ENCODE measurements around the gene ERCC2. TPM values are rescaled to one million over a fixed set of nuclear protein-coding genes. Genes with fewer than 3 reads are reported as not detected.
"Not testable (repeated sequence)": the region's sequence is repeated elsewhere in the genome, so short reads cannot be mapped to it uniquely, and the experiment has no call there.

Gene ERCC2
- 10 to 100 TPM; 26.1 to 26.8 TPM for total RNA-seq

DNA sequence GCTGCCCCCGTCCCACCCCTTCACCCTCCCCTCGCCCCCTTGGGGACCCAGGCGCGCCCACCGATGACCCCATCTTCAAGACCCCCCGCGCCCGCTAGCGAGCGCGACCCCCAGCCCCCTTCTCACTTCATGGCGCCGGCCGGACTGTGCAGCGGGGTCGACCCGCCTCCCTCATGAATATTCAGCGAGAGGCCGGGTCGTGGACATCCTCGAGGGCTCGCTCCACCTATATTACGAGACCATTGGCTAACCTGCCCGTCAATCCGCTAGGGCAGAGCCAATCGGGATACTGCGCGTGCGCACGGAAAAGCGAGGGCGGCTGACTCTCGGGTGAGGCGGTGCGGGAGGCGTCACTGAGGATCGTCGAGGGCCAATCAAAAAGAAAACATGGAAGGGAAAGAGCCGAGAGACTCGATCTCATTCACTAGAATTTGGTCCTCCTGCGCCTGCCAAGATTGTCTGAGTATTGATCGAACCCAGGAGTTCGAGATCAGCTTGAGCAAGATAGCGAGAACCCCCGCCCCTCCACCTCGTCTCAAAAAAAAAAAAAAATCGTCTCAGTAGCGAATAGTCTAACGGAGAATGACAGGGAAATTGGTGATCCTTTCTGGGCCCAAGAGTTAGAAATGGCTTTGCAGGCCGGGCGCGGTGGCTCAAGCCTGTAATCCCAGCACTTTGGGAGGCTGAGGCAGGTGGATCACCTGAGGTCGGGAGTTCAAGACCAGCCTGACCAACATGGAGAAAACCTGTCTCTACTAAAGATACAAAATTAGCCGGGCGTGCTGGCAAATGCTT, at the start of gene ERCC2:
Gene ERCC2, minus strand, starts transcription at position 164 of the 795 bp plus-strand sequence. Its CDS starts 33 bp downstream, at position 131.
- CTCF ChIA-PET = interaction anchor here (0.8 to 1.4 kb wide), 5 partner anchors 18 to 188 kb away, joined by 3 to 4 read pairs (median 4); no protein-coding TSS in a partner anchor
- H3K27me3 Mint-ChIP-seq = no peaks in the 10 kb centered on the region
- DNase-seq = peak; percentile 100

DNA sequence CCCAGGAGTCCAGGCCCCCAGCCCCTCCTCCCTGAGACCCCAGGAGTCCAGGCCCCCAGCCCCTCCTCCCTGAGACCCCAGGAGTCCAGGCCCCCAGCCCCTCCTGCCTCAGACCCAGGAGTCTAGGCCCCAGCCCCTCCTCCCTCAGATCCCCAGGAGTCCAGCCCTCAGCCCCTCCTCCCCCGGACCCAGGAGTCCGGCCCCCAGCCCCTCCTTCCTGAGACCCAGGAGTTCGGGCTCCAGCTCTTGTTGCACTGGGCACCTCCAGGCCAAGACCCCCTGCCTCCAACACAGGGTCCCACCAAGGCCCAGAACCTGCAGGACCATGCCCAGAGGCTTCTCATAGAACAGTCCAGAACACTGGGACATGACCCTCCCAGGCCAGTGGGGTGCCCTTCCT, 49.5 kb upstream of the ERCC2 start:
- peaks cover 16% of the 10 kb centered on the region for H3K36me3 Mint-ChIP-seq
- H3K4me1 Mint-ChIP-seq = peaks cover 57% of the 10 kb centered on the region

More for the DNA sequence above, at the start of gene ERCC2:
- Mint-ChIP-seq H3K9me3 (ENCODE audit: low read depth) (no peaks in the 10 kb centered on the region), H3K4me1 (peaks cover 20% of the 10 kb centered on the region), H3K4me3 (peak within 1 kb of the TSS; percentile 80), H3K36me3 (no peaks in the 10 kb centered on the region), H3K27ac (peak within 1 kb of the TSS; percentile 99)
- peak; percentile 99 for ATAC-seq

DNA sequence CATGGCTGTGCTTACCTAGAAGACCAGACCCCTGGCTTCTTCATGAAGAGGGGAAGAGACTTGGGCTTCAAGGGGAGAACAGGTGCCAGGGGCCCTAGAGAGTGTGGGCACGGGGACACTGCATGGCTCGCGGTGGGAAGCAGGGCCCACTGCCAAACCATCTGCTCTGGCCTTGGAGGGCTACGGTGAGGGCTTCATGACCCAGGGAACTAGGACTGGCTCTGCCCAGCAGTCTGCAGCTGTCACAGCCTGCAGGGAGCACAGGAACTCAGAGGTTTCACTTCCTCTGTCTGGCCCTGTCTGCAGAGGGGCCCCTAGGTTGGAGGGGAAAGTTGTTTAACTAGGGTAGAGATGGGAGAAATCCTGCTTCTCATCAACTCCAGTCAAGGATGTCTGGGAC, 49.0 kb upstream of the ERCC2 start:
- Mint-ChIP-seq H3K9me3 (ENCODE audit: low read depth) (no peaks in the 10 kb centered on the region), H3K27me3 (no peaks in the 10 kb centered on the region), H3K27ac (peak overlapping the region; percentile 86), H3K36me3 (peaks cover 21% of the 10 kb centered on the region), H3K4me3 (peak overlapping the region; percentile 57), H3K4me1 (peaks cover 53% of the 10 kb centered on the region)
- peak; percentile 42 for ATAC-seq
- no peak for DNase-seq
- CTCF ChIA-PET = interaction anchor here (1.0 to 1.1 kb wide), 2 partner anchors 50 to 66 kb away, joined by 3 read pairs; no protein-coding TSS in a partner anchor

More for the DNA sequence above, 49.5 kb upstream of the ERCC2 start:
- DNase-seq (no peak), ATAC-seq (no peak)
- no peak overlapping the region for H3K4me3 Mint-ChIP-seq
- H3K27ac Mint-ChIP-seq = peak overlapping the region; percentile 86
- CTCF ChIA-PET = interaction anchor here (0.7 to 1.1 kb wide), 3 partner anchors 19 to 65 kb away, joined by 3 to 6 read pairs (median 5); no protein-coding TSS in a partner anchor
- H3K9me3 Mint-ChIP-seq (ENCODE audit: low read depth) = no peaks in the 10 kb centered on the region
- H3K27me3 Mint-ChIP-seq = no peaks in the 10 kb centered on the region

DNA sequence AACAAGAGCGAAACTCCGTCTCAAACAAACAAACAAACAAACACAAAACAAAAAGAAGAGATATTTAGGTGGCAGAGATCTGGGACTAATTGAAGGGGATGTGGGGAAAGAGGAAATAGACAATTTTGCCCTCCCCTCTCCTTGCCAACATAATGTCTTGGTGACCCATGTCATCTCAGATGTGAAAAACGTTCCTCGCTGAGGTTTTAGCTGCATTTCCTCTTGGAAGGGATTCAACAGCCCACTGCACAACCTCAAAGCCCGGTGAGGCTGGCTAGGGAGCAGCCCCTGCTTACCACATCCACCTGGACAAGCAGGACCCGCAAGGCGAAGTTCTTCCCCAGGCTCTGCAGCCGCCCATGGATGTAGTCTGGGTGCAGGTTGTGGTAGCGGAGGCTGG, 48.4 kb upstream of the ERCC2 start:
- Mint-ChIP-seq H3K27ac (peak overlapping the region; percentile 86), H3K4me1 (peaks cover 48% of the 10 kb centered on the region), H3K27me3 (no peaks in the 10 kb centered on the region), H3K36me3 (peaks cover 22% of the 10 kb centered on the region), H3K9me3 (ENCODE audit: low read depth) (no peaks in the 10 kb centered on the region), H3K4me3 (no peak overlapping the region)
- ATAC-seq = no peak
- DNase-seq = no peak
- CTCF ChIA-PET = interaction anchor here (1.0 to 1.4 kb wide), 3 partner anchors 51 to 67 kb away, joined by 3 read pairs; no protein-coding TSS in a partner anchor

DNA sequence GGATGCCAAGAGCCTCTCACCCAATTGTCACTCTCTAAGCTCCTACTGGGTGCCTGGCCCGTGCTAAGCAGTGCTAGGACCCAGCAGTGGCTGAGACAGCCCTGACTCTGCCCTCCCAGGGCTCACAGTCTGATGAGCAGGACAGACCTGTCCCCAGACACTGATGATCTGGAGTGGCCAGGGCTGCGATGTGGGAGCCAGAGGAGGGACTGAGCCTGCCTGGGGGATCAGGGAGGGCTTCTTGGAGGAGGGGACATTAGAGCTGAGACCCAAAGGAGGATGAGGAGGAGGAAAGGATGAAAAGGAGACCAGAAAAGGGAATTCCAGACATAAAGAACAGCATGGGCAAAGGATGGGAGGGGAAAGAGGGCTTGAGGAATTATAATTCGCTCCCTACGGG, 46.8 kb upstream of the ERCC2 start:
- Mint-ChIP-seq H3K4me3 (no peak overlapping the region), H3K9me3 (ENCODE audit: low read depth) (no peaks in the 10 kb centered on the region), H3K27ac (no peak overlapping the region), H3K36me3 (peaks cover 29% of the 10 kb centered on the region), H3K4me1 (peaks cover 34% of the 10 kb centered on the region), H3K27me3 (no peaks in the 10 kb centered on the region)
- no peak for DNase-seq
- CTCF ChIA-PET = interaction anchor here (1.3 to 2.0 kb wide), 3 partner anchors 61 to 226 kb away, joined by 3 to 9 read pairs (median 3); no protein-coding TSS in a partner anchor
- ATAC-seq = no peak

DNA sequence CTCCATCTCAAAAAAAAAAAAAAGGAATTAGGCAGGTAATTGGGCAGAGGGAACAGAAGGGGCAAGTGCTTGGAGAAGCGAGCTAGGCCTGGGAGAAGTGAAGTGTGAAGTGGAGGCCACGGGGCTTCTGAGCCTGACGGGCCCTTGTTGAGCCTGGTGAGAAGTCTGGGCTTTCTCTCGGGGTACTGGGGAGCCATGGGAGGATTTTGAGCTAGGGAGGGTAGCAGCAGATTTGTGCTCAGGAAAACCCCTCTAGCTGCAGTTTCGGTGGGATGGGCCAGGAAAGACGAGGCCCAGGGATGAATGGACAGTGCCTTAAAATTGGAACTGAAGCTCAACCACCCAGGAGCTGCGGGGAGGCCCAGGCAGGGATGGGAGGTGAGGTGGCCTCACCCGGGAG, 44.1 kb upstream of the ERCC2 start:
- no peaks in the 10 kb centered on the region for H3K9me3 Mint-ChIP-seq (ENCODE audit: low read depth)
- no peak for DNase-seq
- CTCF ChIA-PET = interaction anchor here (1.5 to 2.5 kb wide), 3 partner anchors 64 to 71 kb away, joined by 4 to 14 read pairs (median 5); no protein-coding TSS in a partner anchor
- peaks cover 14% of the 10 kb centered on the region for H3K4me1 Mint-ChIP-seq
- no peak overlapping the region for H3K27ac Mint-ChIP-seq
- ATAC-seq = no peak
- H3K4me3 Mint-ChIP-seq = no peak overlapping the region
- H3K36me3 Mint-ChIP-seq = peaks cover 28% of the 10 kb centered on the region
- H3K27me3 Mint-ChIP-seq = no peaks in the 10 kb centered on the region

DNA sequence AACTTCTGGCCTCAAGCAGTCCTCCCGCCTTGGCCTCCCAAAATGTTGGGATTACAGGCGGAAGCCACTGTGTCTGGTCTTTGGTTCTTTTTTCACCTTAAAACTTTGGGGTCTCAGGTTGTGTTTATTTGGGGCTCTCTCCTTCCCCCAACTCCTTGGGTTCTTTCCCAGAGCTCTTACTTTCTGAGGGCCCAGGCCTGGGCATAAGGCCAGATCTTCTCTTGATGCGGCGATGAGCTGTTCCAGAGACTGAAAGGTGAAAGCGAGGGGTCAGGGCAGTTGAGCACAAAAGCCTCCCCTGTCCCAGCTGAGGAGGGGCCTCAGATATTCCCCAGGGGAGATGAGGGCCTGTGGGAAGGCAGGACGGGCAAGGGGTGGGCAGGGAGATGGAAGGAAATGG, 43.1 kb upstream of the ERCC2 start:
- no peak for DNase-seq
- Mint-ChIP-seq H3K4me3 (no peak overlapping the region), H3K9me3 (ENCODE audit: low read depth) (no peaks in the 10 kb centered on the region), H3K27ac (no peak overlapping the region), H3K36me3 (peaks cover 28% of the 10 kb centered on the region), H3K27me3 (no peaks in the 10 kb centered on the region), H3K4me1 (peaks cover 6% of the 10 kb centered on the region)
- CTCF ChIA-PET = interaction anchor here (0.9 to 2.5 kb wide), 7 partner anchors 9 to 72 kb away, joined by 3 to 14 read pairs (median 5); partner anchors contain the start of gene PPP1R13L
- ATAC-seq = no peak

DNA sequence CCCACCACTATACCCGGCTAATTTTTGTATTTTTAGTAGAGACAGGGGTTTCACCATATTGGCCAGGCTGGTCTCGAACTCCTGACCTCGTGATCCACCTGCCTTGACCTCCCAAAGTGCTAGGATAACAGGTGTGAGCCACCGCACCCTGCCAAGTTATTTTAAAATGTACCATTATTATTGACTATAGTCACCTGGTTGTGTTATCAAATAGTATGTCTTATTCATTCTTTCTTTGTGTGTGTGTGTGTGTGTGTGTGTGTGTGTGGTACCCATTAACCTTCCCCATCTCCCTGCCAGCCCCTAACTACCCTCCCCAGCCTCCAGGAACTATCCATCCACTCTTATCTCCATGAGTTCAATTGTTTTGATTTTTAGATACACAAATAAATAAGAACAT, 40.0 kb upstream of the ERCC2 start:
- CTCF ChIA-PET; ATAC-seq; H3K27me3 Mint-ChIP-seq; H3K4me3 Mint-ChIP-seq; H3K27ac Mint-ChIP-seq; H3K9me3 Mint-ChIP-seq (ENCODE audit: low read depth); DNase-seq: not testable (repeated sequence)
- Mint-ChIP-seq H3K36me3 (peaks cover 17% of the 10 kb centered on the region), H3K4me1 (peaks cover 12% of the 10 kb centered on the region)

DNA sequence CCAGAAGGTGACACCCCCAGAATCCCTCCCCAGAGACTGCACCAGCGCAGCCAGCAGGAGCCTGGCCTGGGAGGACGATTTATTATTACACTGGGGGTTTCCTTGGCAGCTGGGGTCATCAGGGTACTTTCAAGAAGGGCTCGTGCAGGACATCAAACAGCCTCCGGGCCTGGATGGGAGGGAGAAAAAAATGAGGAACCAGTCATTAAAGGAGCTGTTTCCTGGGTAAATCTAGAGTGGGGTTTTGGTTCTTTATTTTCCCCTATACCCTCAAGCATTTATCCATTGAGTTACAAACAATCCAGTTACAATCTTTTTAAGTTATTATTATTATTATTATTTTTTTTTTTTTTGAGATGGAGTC, 39.2 kb upstream of the ERCC2 start:
- peaks cover 14% of the 10 kb centered on the region for H3K36me3 Mint-ChIP-seq
- no peak overlapping the region for H3K27ac Mint-ChIP-seq
- H3K27me3 Mint-ChIP-seq = peaks cover 2% of the 10 kb centered on the region
- no peaks in the 10 kb centered on the region for H3K9me3 Mint-ChIP-seq (ENCODE audit: low read depth)
- CTCF ChIA-PET = interaction anchor here (3.6 kb wide), 1 partner anchor 30 kb away, joined by 13 read pairs; no protein-coding TSS in a partner anchor
- no peak for DNase-seq
- peaks cover 20% of the 10 kb centered on the region for H3K4me1 Mint-ChIP-seq
- no peak for ATAC-seq
- H3K4me3 Mint-ChIP-seq = no peak overlapping the region

DNA sequence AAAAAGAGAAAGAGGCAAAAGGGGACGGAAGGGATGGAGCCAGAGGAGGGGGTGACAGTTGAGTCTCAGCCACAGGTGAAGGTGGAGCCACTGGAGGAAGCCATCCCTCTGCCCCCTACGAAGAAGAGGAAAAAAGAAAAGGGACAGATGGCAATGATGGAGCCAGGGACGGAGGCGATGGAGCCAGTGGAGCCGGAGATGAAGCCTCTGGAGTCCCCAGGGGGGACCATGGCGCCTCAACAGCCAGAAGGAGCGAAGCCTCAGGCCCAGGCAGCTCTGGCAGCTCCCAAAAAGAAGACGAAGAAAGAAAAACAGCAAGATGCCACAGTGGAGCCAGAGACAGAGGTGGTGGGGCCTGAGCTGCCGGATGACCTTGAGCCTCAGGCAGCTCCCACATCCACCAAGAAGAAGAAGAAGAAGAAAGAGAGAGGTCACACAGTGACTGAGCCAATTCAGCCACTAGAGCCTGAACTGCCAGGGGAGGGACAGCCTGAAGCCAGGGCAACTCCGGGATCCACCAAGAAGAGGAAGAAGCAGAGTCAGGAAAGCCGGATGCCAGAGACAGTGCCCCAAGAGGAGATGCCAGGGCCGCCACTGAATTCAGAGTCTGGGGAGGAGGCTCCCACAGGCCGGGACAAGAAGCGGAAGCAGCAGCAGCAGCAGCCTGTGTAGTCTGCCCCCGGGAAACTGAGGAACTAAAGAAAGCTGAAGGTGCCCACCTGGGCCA, 38.6 kb upstream of the ERCC2 start:
- Mint-ChIP-seq H3K4me3 (no peak overlapping the region), H3K27ac (no peak overlapping the region), H3K4me1 (peaks cover 26% of the 10 kb centered on the region), H3K36me3 (peaks cover 11% of the 10 kb centered on the region), H3K27me3 (peaks cover 8% of the 10 kb centered on the region), H3K9me3 (ENCODE audit: low read depth) (no peaks in the 10 kb centered on the region)
- CTCF ChIA-PET = interaction anchor here (3.6 kb wide), 1 partner anchor 31 kb away, joined by 13 read pairs; no protein-coding TSS in a partner anchor
- no peak for ATAC-seq
- no peak for DNase-seq

DNA sequence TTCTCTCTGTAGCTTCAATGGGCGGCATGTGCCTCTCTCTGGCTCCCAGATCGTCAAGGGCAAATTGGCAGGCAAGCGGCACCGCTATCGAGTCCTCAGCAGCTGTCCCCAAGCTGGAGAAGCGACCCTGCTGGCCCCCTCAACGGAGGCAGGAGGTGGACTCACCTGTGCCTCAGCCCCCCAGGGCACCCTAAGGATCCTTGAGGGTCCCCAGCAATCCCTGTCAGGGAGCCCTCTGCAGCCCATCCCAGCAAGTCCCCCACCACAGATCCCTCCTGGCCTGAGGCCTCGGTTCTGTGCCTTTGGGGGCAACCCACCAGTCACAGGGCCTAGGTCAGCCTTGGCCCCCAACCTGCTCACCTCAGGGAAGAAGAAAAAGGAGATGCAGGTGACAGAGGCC, 37.7 kb upstream of the ERCC2 start:
- no peak for ATAC-seq
- no peak for DNase-seq
- peaks cover 29% of the 10 kb centered on the region for H3K4me1 Mint-ChIP-seq
- CTCF ChIA-PET = interaction anchor here (1.6 to 3.6 kb wide), 3 partner anchors 31 to 77 kb away, joined by 9 to 13 read pairs (median 9); no protein-coding TSS in a partner anchor
- no peaks in the 10 kb centered on the region for H3K9me3 Mint-ChIP-seq (ENCODE audit: low read depth)
- H3K27me3 Mint-ChIP-seq = peaks cover 17% of the 10 kb centered on the region
- H3K4me3 Mint-ChIP-seq = no peak overlapping the region
- no peak overlapping the region for H3K27ac Mint-ChIP-seq
- H3K36me3 Mint-ChIP-seq = peaks cover 10% of the 10 kb centered on the region

DNA sequence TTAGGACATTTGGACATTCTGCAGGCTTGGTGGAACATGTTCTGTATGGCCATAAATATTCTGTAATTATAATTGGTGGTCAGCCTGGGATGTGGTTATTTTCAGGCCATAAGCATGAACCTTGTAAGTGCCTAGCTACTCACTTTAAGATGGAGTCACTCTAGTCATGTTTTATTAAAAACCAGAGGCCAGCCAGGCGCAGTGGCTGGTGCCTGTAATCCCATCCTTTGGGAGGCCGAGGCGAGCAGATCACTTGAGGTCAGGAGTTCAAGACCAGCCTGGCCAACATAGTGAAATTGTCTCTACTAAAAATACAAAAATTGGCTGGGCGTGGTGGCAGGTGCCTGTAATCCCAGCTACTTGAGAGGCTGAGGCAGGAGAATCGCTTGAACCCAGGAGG, 37.2 kb upstream of the ERCC2 start:
- DNase-seq; H3K9me3 Mint-ChIP-seq (ENCODE audit: low read depth); H3K27ac Mint-ChIP-seq; ATAC-seq; H3K36me3 Mint-ChIP-seq: not testable (repeated sequence)
- Mint-ChIP-seq H3K4me1 (peaks cover 31% of the 10 kb centered on the region), H3K4me3 (peak overlapping the region; percentile 16), H3K27me3 (peaks cover 22% of the 10 kb centered on the region)
- CTCF ChIA-PET = interaction anchor here (1.0 to 3.6 kb wide), 4 partner anchors 32 to 78 kb away, joined by 3 to 13 read pairs (median 9); partner anchors contain the start of gene FOSB

DNA sequence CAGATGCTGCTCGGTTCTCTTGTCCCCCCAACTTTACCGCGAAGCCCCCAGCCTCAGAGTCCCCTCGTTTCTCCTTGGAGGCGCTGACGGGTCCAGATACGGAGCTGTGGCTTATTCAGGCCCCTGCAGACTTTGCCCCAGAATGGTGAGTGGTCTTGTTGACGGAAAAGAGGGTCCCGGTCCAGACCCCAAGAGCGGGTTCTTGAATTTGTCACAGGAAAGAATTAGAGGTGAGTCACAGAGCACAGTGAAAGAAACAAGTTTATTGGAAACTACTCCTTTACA, 36.7 kb upstream of the ERCC2 start:
- DNase-seq (no peak), ATAC-seq (no peak)
- CTCF ChIA-PET = interaction anchor here (1.0 to 3.6 kb wide), 4 partner anchors 33 to 78 kb away, joined by 3 to 13 read pairs (median 9); partner anchors contain the start of gene FOSB
- Mint-ChIP-seq H3K27me3 (peaks cover 25% of the 10 kb centered on the region), H3K36me3 (peaks cover 4% of the 10 kb centered on the region), H3K4me3 (peak overlapping the region; percentile 94), H3K4me1 (peaks cover 31% of the 10 kb centered on the region), H3K9me3 (ENCODE audit: low read depth) (no peaks in the 10 kb centered on the region), H3K27ac (peak overlapping the region; percentile 88)
